Endodermal cell (in vitro differentiated cells): Measurements from ENCODE around the gene ADK. TPM values are rescaled to one million over a fixed set of nuclear protein-coding genes. Genes with fewer than 3 reads are reported as not detected.

Experiments
- DNase-seq: peaks from one replicate; pipeline ENCODE4 v3.0.0-alpha.2; 2017
- H3K27ac ChIP-seq: 2 replicates; pipeline ENCODE4 v1.5.1; 2013; ENCODE audit warnings: mild to moderate bottlenecking, low read depth, low read length, moderate library complexity
- H3K27me3 ChIP-seq: 2 replicates; pipeline ENCODE4 v1.6.1; 2013; ENCODE audit warnings: mild to moderate bottlenecking, low read length, moderate library complexity; ENCODE audit not compliant: insufficient read depth, control insufficient read depth, poor library complexity, severe bottlenecking
- H3K36me3 ChIP-seq: 2 replicates; pipeline ENCODE4 v1.7.0; 2013; ENCODE audit warnings: mild to moderate bottlenecking, low read length, moderate library complexity; ENCODE audit not compliant: control insufficient read depth, insufficient read depth
- H3K4me1 ChIP-seq: one replicate; pipeline ENCODE4 v1.7.0; 2013; ENCODE audit warnings: low read length; ENCODE audit not compliant: control insufficient read depth, insufficient read depth
- H3K4me3 ChIP-seq: 2 replicates; pipeline ENCODE4 v1.5.1; 2013; ENCODE audit warnings: mild to moderate bottlenecking, low read length, moderate library complexity
- H3K9ac ChIP-seq: 2 replicates; pipeline ENCODE4 v1.6.1; 2013; ENCODE audit warnings: mild to moderate bottlenecking, low read length, moderate library complexity; ENCODE audit not compliant: poor library complexity, severe bottlenecking; ENCODE audit errors: extremely low read depth
- H3K9me3 ChIP-seq: 2 replicates; pipeline ENCODE4 v1.6.1; 2013; ENCODE audit warnings: mild to moderate bottlenecking, low read length, moderate library complexity; ENCODE audit not compliant: control insufficient read depth
- H3K27ac Mint-ChIP-seq: 2 replicates; pipeline ENCODE4 v1.8.0; 2020; ENCODE audit warnings: mixed read lengths
- H3K27me3 Mint-ChIP-seq: 2 replicates; pipeline ENCODE4 v1.8.0; 2021; ENCODE audit warnings: mild to moderate bottlenecking, mixed read lengths; ENCODE audit not compliant: insufficient read depth
- H3K36me3 Mint-ChIP-seq: 2 replicates; pipeline ENCODE4 v1.8.0; 2020; ENCODE audit warnings: low read depth, mixed read lengths
- H3K4me1 Mint-ChIP-seq: 2 replicates; pipeline ENCODE4 v1.8.0; 2020; ENCODE audit warnings: mixed read lengths
- H3K4me3 Mint-ChIP-seq: 2 replicates; pipeline ENCODE4 v1.8.0; 2020; ENCODE audit warnings: mild to moderate bottlenecking, moderate library complexity, mixed read lengths
- H3K9me3 Mint-ChIP-seq: 2 replicates; pipeline ENCODE4 v1.8.0; 2020; ENCODE audit warnings: mild to moderate bottlenecking, mixed read lengths
- CTCF ChIP-seq: fragments of 200-600 bp; sonication (generic); conservative IDR thresholded peaks from 2 replicates; pipeline ENCODE4 v1.5.0; 2021; ENCODE audit warnings: antibody characterized with exemption, mild to moderate bottlenecking
- WGBS, 2 experiments: methylation state at CpG; one replicate each; pipeline versions ENCODE4 v1.1.5 to v1.1.7; 2013; ENCODE audit warnings: missing lambda C conversion rate in 2 of 2, mixed read lengths in 1 of 2; ENCODE audit not compliant: insufficient coverage in 1 of 2, insufficient read length in 1 of 2; 5-methylcytosine and 5-hydroxymethylcytosine counted together
- total RNA-seq, 2 donors: library from RNA; stranded (reverse); fragmentation: NEBNext Ultra II Directional in 1 of 2; extraction: Animal tissue kit (Norgen Biotek cat#: 25700) in 1 of 2; gene quantifications; 2 replicates in 1 of 2; 3 replicates in 1 of 2; pipeline ENCODE4 v1.2.1, GENCODE V29; 2021

ADK gene
- total RNA-seq, 2 donors from 2014 or later = 23.6 to 36.7 TPM

GRCh38 chr10:74244807-74245206 is 93.8 kb downstream of the ADK start:
- Histone ChIP-seq H3K27ac (no peak overlapping the region), H3K36me3 (peaks cover 15% of the 10 kb centered on the region), H3K27me3 (no peaks in the 10 kb centered on the region), H3K4me3 (no peak overlapping the region), H3K9ac (no peak overlapping the region), H3K4me1 (no peaks in the 10 kb centered on the region), H3K9me3 (peaks cover 6% of the 10 kb centered on the region)
- no peak for DNase-seq
- no peak for TF ChIP-seq CTCF
- no peaks in the 10 kb centered on the region for H3K4me1 Mint-ChIP-seq
- peaks cover 9% of the 10 kb centered on the region for H3K36me3 Mint-ChIP-seq
- no peak overlapping the region for H3K27ac Mint-ChIP-seq
- no peak overlapping the region for H3K4me3 Mint-ChIP-seq
- H3K9me3 Mint-ChIP-seq = peaks cover 4% of the 10 kb centered on the region
- no peaks in the 10 kb centered on the region for H3K27me3 Mint-ChIP-seq
- WGBS, 2 experiments = 87 to 96% methylated on average over 1 to 2 of the region's 2 CpGs

- Histone ChIP-seq H3K4me3 (no peak overlapping the region), H3K9ac (no peak overlapping the region), H3K36me3 (peaks cover 15% of the 10 kb centered on the region), H3K4me1 (no peaks in the 10 kb centered on the region), H3K9me3 (peaks cover 6% of the 10 kb centered on the region), H3K27me3 (no peaks in the 10 kb centered on the region), H3K27ac (no peak overlapping the region)
- DNase-seq = no peak
- Mint-ChIP-seq H3K4me3 (no peak overlapping the region), H3K36me3 (peaks cover 9% of the 10 kb centered on the region), H3K27ac (no peak overlapping the region), H3K4me1 (peaks cover 2% of the 10 kb centered on the region), H3K27me3 (no peaks in the 10 kb centered on the region), H3K9me3 (peaks cover 4% of the 10 kb centered on the region)
- TF ChIP-seq CTCF = no peak
These were observed 95.5 kb downstream of the ADK start for GRCh38 chr10:74246495-74246894.

GRCh38 chr10:74249865-74250264 is 98.8 kb downstream of the ADK start:
- H3K4me3 ChIP-seq = no peak overlapping the region
- H3K27me3 ChIP-seq = no peaks in the 10 kb centered on the region
- no peak overlapping the region for H3K27ac ChIP-seq
- Mint-ChIP-seq H3K9me3 (no peaks in the 10 kb centered on the region), H3K27me3 (no peaks in the 10 kb centered on the region), H3K4me3 (no peak overlapping the region), H3K4me1 (peaks cover 6% of the 10 kb centered on the region), H3K27ac (no peak overlapping the region), H3K36me3 (no peaks in the 10 kb centered on the region)
- DNase-seq = no peak
- WGBS, 2 experiments = no CpG with 5 or more reads among the region's 1 CpG
- TF ChIP-seq CTCF = no peak
- no peak overlapping the region for H3K9ac ChIP-seq
- no peaks in the 10 kb centered on the region for H3K9me3 ChIP-seq
- H3K36me3 ChIP-seq = no peaks in the 10 kb centered on the region
- no peaks in the 10 kb centered on the region for H3K4me1 ChIP-seq
